PC-3 (cell line): ENCODE results near the gene SMIM22. TPM values are rescaled to one million over a fixed set of nuclear protein-coding genes. Genes with fewer than 3 reads are reported as not detected.

Experiments
- ATAC-seq: fragments of 200-7000 bp; cut with Tn5 transposase; 2 replicates; pipeline ENCODE4 v1.9.1; 2020; ENCODE audit warnings: mild to moderate bottlenecking, moderate library complexity
- BruUV-seq: library from RNA; stranded (reverse); fragments of 400-500 nt; replicated peaks from 2 replicates; lab custom pipeline; 2021; lab: Mats Ljungman, UMichigan
- CTCF ChIA-PET: fragments of 300-600 bp; sonication (Branson Sonifier 250); formaldehyde crosslinking; loops from one replicate; lab custom pipeline; 2022; ENCODE audit warnings: antibody characterized with exemption; lab: Charles Lee
- POLR2A ChIA-PET: fragments of 300-600 bp; sonication (Branson Sonifier 250); formaldehyde crosslinking; loops from one replicate; lab custom pipeline; 2022; ENCODE audit warnings: antibody characterized with exemption; ENCODE audit not compliant: unreplicated experiment; lab: Charles Lee
- DNase-seq: peaks from one replicate; pipeline ENCODE4 v3.0.0-alpha.2; 2015
- H2AFZ ChIP-seq: fragments of 300-600 bp; sonication (generic); 2 replicates; pipeline ENCODE4 v1.6.0; 2016; ENCODE audit warnings: antibody characterized with exemption, low read length
- H3F3A ChIP-seq: fragments of 300-600 bp; sonication (generic); one replicate; pipeline ENCODE4 v1.6.0; 2017; ENCODE audit warnings: antibody characterized with exemption, low read length, control low read depth, mild to moderate bottlenecking; ENCODE audit not compliant: unreplicated experiment
- H3K27ac ChIP-seq: fragments of 300-600 bp; sonication (generic); 2 replicates; pipeline ENCODE4 v1.5.1; 2016; ENCODE audit warnings: mild to moderate bottlenecking, low read length
- H3K27me3 ChIP-seq: fragments of 300-600 bp; sonication (generic); 2 replicates; pipeline ENCODE4 v1.6.1; 2016; ENCODE audit warnings: low read length, mixed read lengths
- H3K36me3 ChIP-seq: fragments of 300-600 bp; sonication (generic); 2 replicates; pipeline ENCODE4 v1.6.1; 2016; ENCODE audit warnings: low read depth, mixed run types, low read length, mixed read lengths
- H3K4me1 ChIP-seq: fragments of 300-600 bp; sonication (generic); 2 replicates; pipeline ENCODE4 v1.5.1; 2016; ENCODE audit warnings: low read length; ENCODE audit not compliant: insufficient read depth
- H3K4me2 ChIP-seq: fragments of 300-600 bp; sonication (generic); 2 replicates; pipeline ENCODE4 v1.6.0; 2016; ENCODE audit warnings: low read length
- H3K4me3 ChIP-seq: fragments of 300-600 bp; sonication (generic); 2 replicates; pipeline ENCODE4 v1.5.1; 2016; ENCODE audit warnings: mild to moderate bottlenecking, low read length, mixed read lengths
- H3K79me2 ChIP-seq: fragments of 300-600 bp; sonication (generic); 2 replicates; pipeline ENCODE4 v1.6.1; 2017; ENCODE audit warnings: low read length, mixed read lengths
- H3K9ac ChIP-seq: fragments of 300-600 bp; sonication (generic); 2 replicates; pipeline ENCODE4 v1.6.0; 2016; ENCODE audit warnings: mild to moderate bottlenecking, low read length
- H3K9me2 ChIP-seq: fragments of 300-600 bp; sonication (generic); replicated peaks from 2 replicates; pipeline ENCODE4 v1.6.1; 2016; ENCODE audit warnings: mixed run types, low read length, mixed read lengths
- H3K9me3 ChIP-seq: fragments of 300-600 bp; sonication (generic); 2 replicates; pipeline ENCODE4 v1.6.1; 2016; ENCODE audit warnings: low read length, mixed read lengths
- H4K20me1 ChIP-seq: fragments of 300-600 bp; sonication (generic); 2 replicates; pipeline ENCODE4 v1.6.1; 2016; ENCODE audit warnings: low read length, mixed read lengths
- EZH2 ChIP-seq: fragments of 300-600 bp; sonication (generic); IDR thresholded peaks from one replicate; pipeline ENCODE4 v1.6.1; 2017; ENCODE audit warnings: antibody characterized with exemption, mild to moderate bottlenecking, low read length; ENCODE audit not compliant: unreplicated experiment
- EZH2phosphoT487 ChIP-seq: fragments of 300-600 bp; sonication (generic); IDR thresholded peaks from 2 replicates; pipeline ENCODE4 v1.6.1; 2018; ENCODE audit warnings: mild to moderate bottlenecking, antibody characterized with exemption, low read length, borderline replicate concordance
- intact Hi-C: fragments of 100-400 bp; cut with micrococcal nuclease; formaldehyde crosslinking; loops from 2 replicates; pipeline ENCODE4 v1.9.0; 2023
- total RNA-seq: library from RNA; depleted of rRNA; stranded (reverse); fragments of >200 nt; gene quantifications from 2 replicates; pipeline ENCODE4 v1.2.3, GENCODE V29; 2014
- TF ChIP-seq, protein P1 (sequence below): fragments of 300-600 bp; sonication (generic); conservative IDR thresholded peaks from 2 replicates; pipeline ENCODE4 v1.5.1; 2017; ENCODE audit warnings: antibody characterized with exemption, low read depth, mild to moderate bottlenecking, low read length

SMIM22 gene
- total RNA-seq, 1 experiment from 2014 or later, result not detected

DNA sequence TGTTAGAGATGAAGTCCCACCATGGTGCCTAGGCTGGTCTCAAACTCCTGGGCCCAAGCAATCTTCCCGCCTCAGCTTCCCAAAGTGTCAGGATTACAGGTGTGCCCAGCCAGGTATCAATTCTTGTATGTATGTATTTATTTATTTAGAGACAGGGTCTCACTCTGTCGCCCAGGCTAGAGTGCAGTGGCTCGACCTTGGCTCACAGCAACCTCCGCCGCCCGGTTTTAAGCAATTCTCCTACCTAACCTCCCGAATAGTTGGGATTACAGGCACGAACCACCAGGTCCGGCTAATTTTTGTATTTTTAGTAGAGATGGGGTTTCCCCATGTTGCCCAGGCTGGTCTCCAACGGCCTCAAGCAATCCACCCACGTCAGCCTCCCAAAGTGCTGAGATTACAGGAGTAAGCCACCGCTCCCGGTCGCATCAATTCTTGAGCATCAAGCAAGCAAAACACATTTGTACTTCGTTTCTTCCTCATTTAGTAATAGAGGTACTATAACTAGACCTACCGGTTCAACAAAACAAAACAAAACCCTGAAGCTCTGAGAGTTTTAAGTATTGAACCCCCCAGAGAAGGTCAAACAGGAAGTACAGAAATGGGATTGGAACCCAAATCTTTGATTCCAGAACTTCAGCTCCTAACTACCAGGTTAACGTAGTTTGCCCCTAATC is 27.2 kb upstream of the SMIM22 start:
- TF ChIP-seq, protein P1, sequence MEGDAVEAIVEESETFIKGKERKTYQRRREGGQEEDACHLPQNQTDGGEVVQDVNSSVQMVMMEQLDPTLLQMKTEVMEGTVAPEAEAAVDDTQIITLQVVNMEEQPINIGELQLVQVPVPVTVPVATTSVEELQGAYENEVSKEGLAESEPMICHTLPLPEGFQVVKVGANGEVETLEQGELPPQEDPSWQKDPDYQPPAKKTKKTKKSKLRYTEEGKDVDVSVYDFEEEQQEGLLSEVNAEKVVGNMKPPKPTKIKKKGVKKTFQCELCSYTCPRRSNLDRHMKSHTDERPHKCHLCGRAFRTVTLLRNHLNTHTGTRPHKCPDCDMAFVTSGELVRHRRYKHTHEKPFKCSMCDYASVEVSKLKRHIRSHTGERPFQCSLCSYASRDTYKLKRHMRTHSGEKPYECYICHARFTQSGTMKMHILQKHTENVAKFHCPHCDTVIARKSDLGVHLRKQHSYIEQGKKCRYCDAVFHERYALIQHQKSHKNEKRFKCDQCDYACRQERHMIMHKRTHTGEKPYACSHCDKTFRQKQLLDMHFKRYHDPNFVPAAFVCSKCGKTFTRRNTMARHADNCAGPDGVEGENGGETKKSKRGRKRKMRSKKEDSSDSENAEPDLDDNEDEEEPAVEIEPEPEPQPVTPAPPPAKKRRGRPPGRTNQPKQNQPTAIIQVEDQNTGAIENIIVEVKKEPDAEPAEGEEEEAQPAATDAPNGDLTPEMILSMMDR, result no peak
- no peak for TF ChIP-seq EZH2phosphoT487
- TF ChIP-seq EZH2, result no peak
- no peaks in the 10 kb centered on the region for H3K9me2 ChIP-seq
- peaks cover 20% of the 10 kb centered on the region for H3K79me2 ChIP-seq
- no peaks in the 10 kb centered on the region for H4K20me1 ChIP-seq
- ATAC-seq (no peak), DNase-seq (no peak)
- H3K36me3 ChIP-seq, result no peaks in the 10 kb centered on the region
- H3K9me3 ChIP-seq, result no peaks in the 10 kb centered on the region
- peak overlapping the region; percentile 85 for H2AFZ ChIP-seq
- CTCF ChIA-PET, result no interaction called here
- intact Hi-C loops, result no loop called here
- peaks cover 15% of the 10 kb centered on the region for H3K4me1 ChIP-seq
- peak overlapping the region; percentile 41 for H3K27ac ChIP-seq
- H3K27me3 ChIP-seq, result no peaks in the 10 kb centered on the region
- H3F3A ChIP-seq, result no peaks in the 10 kb centered on the region
- peak overlapping the region; percentile 92 for H3K4me2 ChIP-seq
- H3K4me3 ChIP-seq, result peak overlapping the region; percentile 64
- H3K9ac ChIP-seq, result peak overlapping the region; percentile 56
- POLR2A ChIA-PET, result no interaction called here
- TSS peak; percentile 6 for BruUV-seq

DNA sequence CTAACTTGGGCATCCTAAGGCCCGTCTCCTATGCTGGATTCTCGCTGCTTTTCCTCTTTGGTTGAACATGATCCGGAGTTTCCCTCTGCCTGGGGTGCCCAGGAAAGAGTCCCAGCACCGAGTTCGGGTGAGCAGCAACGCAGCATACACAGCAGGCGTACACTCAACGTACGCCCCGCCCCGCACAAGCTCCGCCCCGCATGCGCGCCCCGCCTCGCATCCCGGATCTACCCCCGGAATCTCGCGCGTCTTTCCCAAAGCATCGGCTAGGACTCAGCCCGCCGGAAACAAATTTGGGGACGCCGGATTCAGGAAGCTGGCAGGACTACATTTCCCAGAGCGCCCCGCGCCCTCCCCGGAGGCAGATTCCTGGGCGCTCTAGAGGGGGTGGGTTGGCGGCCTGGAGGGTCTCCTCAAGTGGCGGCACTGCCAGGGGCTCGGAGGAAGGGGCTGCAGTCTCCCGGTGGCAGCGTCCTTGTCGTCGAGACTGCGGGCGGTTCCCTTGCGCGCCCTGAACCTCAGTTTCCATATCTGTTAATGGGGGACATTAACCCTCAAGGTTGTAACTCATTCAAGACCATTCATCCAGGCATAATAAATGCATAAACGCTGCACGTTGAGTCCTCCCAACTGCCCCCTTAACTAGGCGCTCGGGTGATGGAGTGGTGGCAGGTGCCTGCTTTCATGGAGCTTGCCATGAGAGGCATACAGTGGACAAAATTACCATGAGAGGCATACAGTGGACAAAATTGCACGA is 26.4 kb upstream of the SMIM22 start:
- intact Hi-C loops, result no loop called here
- H3K27me3 ChIP-seq, result no peaks in the 10 kb centered on the region
- peak overlapping the region; percentile 85 for H2AFZ ChIP-seq
- H4K20me1 ChIP-seq, result no peaks in the 10 kb centered on the region
- POLR2A ChIA-PET, result no interaction called here
- TSS peak; percentile 52 for BruUV-seq
- DNase-seq (peak; percentile 91), ATAC-seq (peak; percentile 89)
- no peaks in the 10 kb centered on the region for H3K9me2 ChIP-seq
- no peaks in the 10 kb centered on the region for H3K36me3 ChIP-seq
- H3K9me3 ChIP-seq, result no peaks in the 10 kb centered on the region
- peaks cover 15% of the 10 kb centered on the region for H3K4me1 ChIP-seq
- H3F3A ChIP-seq, result no peaks in the 10 kb centered on the region
- TF ChIP-seq EZH2 (no peak), EZH2phosphoT487 (no peak)
- TF ChIP-seq, protein P1, result no peak
- peak overlapping the region; percentile 56 for H3K9ac ChIP-seq
- H3K4me3 ChIP-seq, result peak overlapping the region; percentile 64
- peak overlapping the region; percentile 41 for H3K27ac ChIP-seq
- CTCF ChIA-PET, result interaction anchor here (0.7 to 0.8 kb wide), 2 partner anchors 33 to 274 kb away, joined by 3 read pairs; no protein-coding TSS in a partner anchor
- H3K4me2 ChIP-seq, result peak overlapping the region; percentile 92
- peaks cover 20% of the 10 kb centered on the region for H3K79me2 ChIP-seq
